ENCODE results near the gene GLP1R.

DNA sequence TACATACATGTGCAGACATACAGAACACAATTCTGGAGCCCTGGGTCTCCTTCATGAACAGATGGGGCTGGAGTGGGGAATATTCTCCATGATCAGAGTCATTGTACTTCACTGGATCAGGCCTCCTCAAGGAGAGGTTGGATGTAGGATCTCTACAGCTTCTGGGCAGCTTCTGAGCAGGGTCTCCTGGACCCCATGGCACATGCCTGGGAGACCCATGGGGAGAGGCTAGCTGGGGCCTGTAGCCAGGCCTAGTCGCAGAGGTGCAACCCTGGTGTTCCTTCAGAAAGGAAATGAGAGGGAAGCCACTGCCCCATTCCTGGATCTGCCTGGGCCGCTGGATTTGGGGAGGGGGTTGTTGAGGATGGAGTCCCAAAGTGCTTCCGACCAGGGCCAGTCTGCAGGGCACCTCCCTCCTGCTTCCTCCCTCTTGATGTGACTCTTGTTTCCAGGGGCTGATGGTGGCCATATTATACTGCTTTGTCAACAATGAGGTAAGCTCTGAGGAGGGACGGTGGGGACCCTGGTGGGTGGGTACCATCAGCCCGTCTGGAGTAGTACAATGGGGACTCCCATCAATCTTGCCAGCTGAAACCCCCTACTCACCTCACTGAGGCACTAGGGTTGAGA lies 31.8 kb downstream of the GLP1R start:
- TF ChIP-seq EZH2 (IDR thresholded peaks at IDR 0.05; ENCODE audit: borderline replicate concordance, insufficient read depth, low read depth, low read length, poor library complexity, severe bottlenecking), result no peak
- TF ChIP-seq, protein P1, sequence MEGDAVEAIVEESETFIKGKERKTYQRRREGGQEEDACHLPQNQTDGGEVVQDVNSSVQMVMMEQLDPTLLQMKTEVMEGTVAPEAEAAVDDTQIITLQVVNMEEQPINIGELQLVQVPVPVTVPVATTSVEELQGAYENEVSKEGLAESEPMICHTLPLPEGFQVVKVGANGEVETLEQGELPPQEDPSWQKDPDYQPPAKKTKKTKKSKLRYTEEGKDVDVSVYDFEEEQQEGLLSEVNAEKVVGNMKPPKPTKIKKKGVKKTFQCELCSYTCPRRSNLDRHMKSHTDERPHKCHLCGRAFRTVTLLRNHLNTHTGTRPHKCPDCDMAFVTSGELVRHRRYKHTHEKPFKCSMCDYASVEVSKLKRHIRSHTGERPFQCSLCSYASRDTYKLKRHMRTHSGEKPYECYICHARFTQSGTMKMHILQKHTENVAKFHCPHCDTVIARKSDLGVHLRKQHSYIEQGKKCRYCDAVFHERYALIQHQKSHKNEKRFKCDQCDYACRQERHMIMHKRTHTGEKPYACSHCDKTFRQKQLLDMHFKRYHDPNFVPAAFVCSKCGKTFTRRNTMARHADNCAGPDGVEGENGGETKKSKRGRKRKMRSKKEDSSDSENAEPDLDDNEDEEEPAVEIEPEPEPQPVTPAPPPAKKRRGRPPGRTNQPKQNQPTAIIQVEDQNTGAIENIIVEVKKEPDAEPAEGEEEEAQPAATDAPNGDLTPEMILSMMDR (IDR thresholded peaks at IDR 0.05), result no peak

Data from B cell (primary cell).